Stimulated activated CD8-positive, alpha-beta memory T cell treated with anti-CD3 and anti-CD28 coated beads, Interleukin-4, amount 100 ng/mL, for 48 hours (primary cell): ENCODE data around the gene C9orf72.
"Not testable (repeated sequence)": the region's sequence is repeated elsewhere in the genome, so short reads cannot be mapped to it uniquely, and the experiment has no call there.

ENCODE experiments used
- DNase-seq: peaks from one replicate; pipeline ENCODE4 v3.0.0-alpha.2; 2020

The C9orf72 gene

GRCh38 chr9:27510780-27511179 lies 62.5 kb downstream of the C9orf72 start:
- no peak for DNase-seq

GRCh38 chr9:27506981-27507380 lies 66.3 kb downstream of the C9orf72 start:
- no peak for DNase-seq

- DNase-seq = no peak
Measured at GRCh38 chr9:27505744-27506161, 67.5 kb downstream of the C9orf72 start.

- no peak for DNase-seq
Measured at GRCh38 chr9:27504259-27504658, 69.0 kb downstream of the C9orf72 start.

DNA sequence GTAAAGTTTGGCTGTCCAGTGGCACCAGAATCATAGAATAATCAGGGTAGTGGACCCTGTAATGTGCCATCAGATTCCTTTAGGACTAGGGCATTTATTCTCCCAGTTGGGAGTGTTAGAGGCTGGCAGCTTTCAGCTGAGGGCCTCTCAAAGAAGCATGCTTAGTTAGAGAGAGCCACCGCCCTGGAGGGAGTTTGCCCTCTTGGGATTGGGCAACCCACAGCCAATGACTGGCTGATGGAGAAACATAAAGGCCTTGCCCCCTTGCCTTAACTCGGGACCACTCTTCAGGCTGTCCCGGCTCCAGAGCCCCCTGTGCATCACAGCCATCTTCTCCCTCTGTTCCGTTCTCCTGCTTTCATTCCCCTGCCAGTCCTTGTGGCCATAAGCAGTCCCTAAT lies 69.7 kb downstream of the C9orf72 start:
- DNase-seq = no peak

DNA sequence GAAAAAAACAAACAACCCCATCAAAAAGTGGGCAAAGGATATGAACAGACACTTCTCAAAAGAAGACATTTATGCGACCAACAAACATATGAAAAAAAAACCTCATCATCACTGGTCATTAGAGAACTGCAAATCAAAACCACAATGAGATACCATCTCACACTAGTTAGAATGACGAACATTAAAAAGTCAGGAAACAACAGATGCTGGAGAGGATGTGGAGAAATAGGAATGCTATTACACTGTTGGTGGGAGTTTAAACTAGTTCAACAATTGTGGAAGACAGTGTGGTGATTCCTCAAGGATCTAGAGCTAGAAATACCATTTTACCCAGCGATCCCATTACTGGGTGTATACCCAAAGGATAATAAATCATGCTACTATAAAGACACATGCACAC lies 72.4 kb downstream of the C9orf72 start:
- not testable (repeated sequence) for DNase-seq

DNA sequence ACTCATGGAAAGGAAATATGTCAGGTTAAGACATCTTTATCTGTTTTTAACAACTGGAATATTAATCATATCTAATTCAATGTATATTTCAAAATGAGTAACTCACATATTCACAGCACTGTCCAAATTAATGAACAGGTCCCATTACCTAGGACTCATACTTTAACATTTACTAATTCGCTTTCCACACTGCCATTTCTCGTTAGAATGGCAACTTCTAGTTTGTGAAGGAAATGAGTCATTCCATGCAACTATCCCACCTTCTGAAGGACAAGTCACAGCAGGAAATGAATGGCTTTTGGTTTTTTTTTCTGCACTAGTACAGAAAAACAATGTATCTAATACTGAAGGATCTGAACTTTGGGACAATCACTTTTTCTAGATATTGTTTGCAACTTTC lies 73.8 kb downstream of the C9orf72 start:
- DNase-seq = no peak

- no peak for DNase-seq
Measured at GRCh38 chr9:27497883-27498417, 75.3 kb downstream of the C9orf72 start.
